ENCODE results near the gene RPN2. TPM values are rescaled to one million over a fixed set of nuclear protein-coding genes. Genes with fewer than 3 reads are reported as not detected.

Gene RPN2
- total and polyA plus RNA-seq, 2 of the 13 experiments (the other 11 are each of a cell fraction or from before 2014, with no cell fraction given), result 587 to 1,818 TPM

- no peak for TF ChIP-seq ZNF407 (CRISPR knock-in tag; IDR thresholded peaks at IDR 0.05; ENCODE audit: not compliant biosample characterization)
- TF ChIP-seq PRPF4 (IDR thresholded peaks at IDR 0.05; ENCODE audit: low read depth, low read length, poor library complexity, severe bottlenecking), result no peak
- no peak for TF ChIP-seq ZNF451 (CRISPR knock-in tag; IDR thresholded peaks at IDR 0.05)
- no peak for TF ChIP-seq PLSCR1 (CRISPR knock-in tag; IDR thresholded peaks at IDR 0.05; ENCODE audit: borderline replicate concordance)
- TF ChIP-seq ARHGAP35 (CRISPR knock-in tag; IDR thresholded peaks at IDR 0.05; ENCODE audit: borderline replicate concordance), result no peak
Observed at GRCh38 chr20:37259865-37260264, 80.7 kb downstream of the RPN2 start (continued).

All from HepG2 (cell line).